Adrenal gland (tissue), 5 donors: ENCODE measurements around the gene CAPN5.

ENCODE experiments used
- POLR2A ChIP-seq, 2 donors: fragments of 450-650 bp; IDR thresholded peaks; one replicate each; pipeline ENCODE4 v1.6.1; 2017; ENCODE audit warnings: antibody characterized with exemption in 2 of 2, mild to moderate bottlenecking in 2 of 2, moderate library complexity in 1 of 2
- TF ChIP-seq, protein P1 (sequence below), 6 experiments: fragments of 450-650 bp in 4 of 6; fragments of 200-600 bp in 2 of 6; sonication (generic) in 1 of 6; IDR thresholded peaks; 1 replicate in 5 of 6; 2 replicates in 1 of 6; pipeline versions ENCODE4 v1.5.1 to v1.8.0; 2016 to 2021; ENCODE audit warnings: antibody characterized with exemption in 6 of 6, mild to moderate bottlenecking in 2 of 6, moderate library complexity in 1 of 6
- donor health status: DM: no; HTN: no; CAD: no.

GRCh38 chr11:77143405-77144020 lies 76.7 kb downstream of the CAPN5 start:
- TF ChIP-seq, protein P1, sequence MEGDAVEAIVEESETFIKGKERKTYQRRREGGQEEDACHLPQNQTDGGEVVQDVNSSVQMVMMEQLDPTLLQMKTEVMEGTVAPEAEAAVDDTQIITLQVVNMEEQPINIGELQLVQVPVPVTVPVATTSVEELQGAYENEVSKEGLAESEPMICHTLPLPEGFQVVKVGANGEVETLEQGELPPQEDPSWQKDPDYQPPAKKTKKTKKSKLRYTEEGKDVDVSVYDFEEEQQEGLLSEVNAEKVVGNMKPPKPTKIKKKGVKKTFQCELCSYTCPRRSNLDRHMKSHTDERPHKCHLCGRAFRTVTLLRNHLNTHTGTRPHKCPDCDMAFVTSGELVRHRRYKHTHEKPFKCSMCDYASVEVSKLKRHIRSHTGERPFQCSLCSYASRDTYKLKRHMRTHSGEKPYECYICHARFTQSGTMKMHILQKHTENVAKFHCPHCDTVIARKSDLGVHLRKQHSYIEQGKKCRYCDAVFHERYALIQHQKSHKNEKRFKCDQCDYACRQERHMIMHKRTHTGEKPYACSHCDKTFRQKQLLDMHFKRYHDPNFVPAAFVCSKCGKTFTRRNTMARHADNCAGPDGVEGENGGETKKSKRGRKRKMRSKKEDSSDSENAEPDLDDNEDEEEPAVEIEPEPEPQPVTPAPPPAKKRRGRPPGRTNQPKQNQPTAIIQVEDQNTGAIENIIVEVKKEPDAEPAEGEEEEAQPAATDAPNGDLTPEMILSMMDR (IDR thresholded peaks at IDR 0.05) = no peak
- TF ChIP-seq POLR2A (IDR thresholded peaks at IDR 0.05) = no peak
